ENCODE data around the gene PTPRJ. TPM values are rescaled to one million over a fixed set of nuclear protein-coding genes. Genes with fewer than 3 reads are reported as not detected.

The PTPRJ gene
- total and polyA plus RNA-seq, 9 of the 15 experiments (the other 6 are each of a cell fraction or from before 2014, with no cell fraction given) = 0.56 to 10.7 (median 4.8) TPM

- ChIA-PET POLR2A (interaction anchor here (0.6 to 1.3 kb wide), 2 partner anchors 11 to 774 kb away, joined by 3 to 5 read pairs; no protein-coding TSS in a partner anchor), CTCF (ENCODE audit: low intra/inter-chr PET ratio) (interaction anchor here (0.6 kb wide), 1 partner anchor 12 kb away, joined by 3 read pairs; no protein-coding TSS in a partner anchor)
- H3K4me3 ChIP-seq = no peak overlapping the region
- H3K27me3 ChIP-seq (ENCODE audit: control insufficient read depth in 2 of 2, insufficient read depth in 2 of 2, low read length in 2 of 2) = no peaks in the 10 kb centered on the region
- H3K27ac ChIP-seq (ENCODE audit: extremely low read depth, low read depth, low read length) = no peak overlapping the region
- H4K20me1 ChIP-seq (replicated peaks; ENCODE audit: control insufficient read depth, insufficient read depth, low read length) = peaks cover 7% of the 10 kb centered on the region; the same call in 1 of the 2 replicates
- intact Hi-C loops (cut with micrococcal nuclease) (no loop called here), in situ Hi-C loops (cut with MboI) (loop anchor here (10.0 kb wide), 1 partner anchor 250 kb away; no protein-coding TSS in a partner anchor)
- no peaks in the 10 kb centered on the region for H3K9me1 ChIP-seq (ENCODE audit: control insufficient read depth, insufficient read depth, low read length)
- H2AFZ ChIP-seq (ENCODE audit: low read depth, low read length) = no peak overlapping the region
- no peaks in the 10 kb centered on the region for H3K9me3 ChIP-seq (replicated peaks; ENCODE audit: control insufficient read depth, insufficient read depth, low read depth, low read length)
- H3K79me2 ChIP-seq (ENCODE audit: control insufficient read depth, insufficient read depth, low read length) = no peaks in the 10 kb centered on the region
- no peaks in the 10 kb centered on the region for H3K36me3 ChIP-seq (ENCODE audit: control insufficient read depth, insufficient read depth, low read length)
- no peak for FAIRE-seq
- H3K4me1 ChIP-seq (replicated peaks in 1 of 2; ENCODE audit: control insufficient read depth in 2 of 2, insufficient read depth in 2 of 2, low read length in 2 of 2) = peaks cover 13 to 17% of the 10 kb centered on the region in 2 experiments; a peak in 4 of 5 replicates
- no peak for ATAC-seq
- no TSS peak for BruUV-seq (replicated peaks)
- 18% methylated on average over 3 of the region's 3 CpGs for WGBS (ENCODE audit: insufficient coverage, low coverage, missing lambda C conversion rate)
- H3K9ac ChIP-seq (ENCODE audit: insufficient read depth in 1 of 2, low read depth in 2 of 2, low read length in 2 of 2) = no peak overlapping the region
- no peak for TF ChIP-seq ZBTB34 (CRISPR knock-in tag; IDR thresholded peaks at IDR 0.05)
- no peak for TF ChIP-seq CREM (IDR thresholded peaks at IDR 0.05; ENCODE audit: low read depth)
- no peak for TF ChIP-seq BCL6 (CRISPR knock-in tag; IDR thresholded peaks at IDR 0.05)
- no peak for TF ChIP-seq ZNF79 (CRISPR knock-in tag; IDR thresholded peaks at IDR 0.05; ENCODE audit: low read depth)
- TF ChIP-seq NFE2 (IDR thresholded peaks at IDR 0.05; ENCODE audit: low read depth) = no peak
- no peak overlapping the region for H3K4me2 ChIP-seq (ENCODE audit: insufficient read depth, low read length)
- no peak for DNase-seq (ENCODE audit: extremely low read depth in 1 of 4, low spot score in 3 of 4)
These were observed 124.2 kb downstream of the PTPRJ start for GRCh38 chr11:48104568-48104924.

Data from K562 (cell line).